Gastrocnemius medialis (tissue), 4 donors: ENCODE results near the gene SUPT20HL2. TPM values are rescaled to one million over a fixed set of nuclear protein-coding genes. Genes with fewer than 3 reads are reported as not detected.
"Not testable (repeated sequence)": the region's sequence is repeated elsewhere in the genome, so short reads cannot be mapped to it uniquely, and the experiment has no call there.

ENCODE experiments used
- ATAC-seq, 2 donors: fragments of 150-250 bp; one replicate each; pipeline ENCODE4 v1.9.1; 2016
- DNase-seq, 2 donors: peaks; one replicate each; pipeline ENCODE4 v3.0.0-alpha.2; 2019
- H3K27ac ChIP-seq, 4 donors: fragments of 200-600 bp; sonication (generic); 1 replicate in 1 of 4; 2 replicates in 3 of 4; pipeline ENCODE4 v1.5.1; 2016 to 2018; ENCODE audit warnings: mild to moderate bottlenecking in 2 of 4, moderate library complexity in 1 of 4
- H3K27me3 ChIP-seq, 3 donors: fragments of 200-600 bp; sonication (generic) in 2 of 3; 1 replicate in 1 of 3; 2 replicates in 2 of 3; pipeline versions ENCODE4 v1.5.1 to v1.6.0; 2016 to 2019; ENCODE audit warnings: mild to moderate bottlenecking in 1 of 3, moderate library complexity in 1 of 3
- H3K36me3 ChIP-seq, 2 donors: fragments of 200-600 bp; sonication (generic) in 1 of 2; one replicate each; pipeline ENCODE4 v1.5.1; 2017 to 2018
- H3K4me1 ChIP-seq, 2 donors: fragments of 200-600 bp; sonication (generic) in 1 of 2; one replicate each; pipeline ENCODE4 v1.5.1; 2016 to 2017; ENCODE audit warnings: mild to moderate bottlenecking in 2 of 2
- H3K4me3 ChIP-seq, 4 donors: fragments of 200-600 bp; sonication (generic) in 3 of 4; 1 replicate in 1 of 4; 2 replicates in 3 of 4; pipeline ENCODE4 v1.5.1; 2016 to 2019; ENCODE audit warnings: mild to moderate bottlenecking in 2 of 4
- H3K9me3 ChIP-seq, 3 donors: fragments of 200-600 bp; sonication (generic) in 2 of 3; 1 replicate in 1 of 3; 2 replicates in 2 of 3; pipeline ENCODE4 v1.5.1; 2016 to 2019
- CTCF ChIP-seq, 5 experiments: fragments of 450-650 bp in 3 of 5; fragments of 200-600 bp in 2 of 5; sonication (generic) in 2 of 5; IDR thresholded peaks in 4 of 5; conservative IDR thresholded peaks in 1 of 5; 1 replicate in 4 of 5; 2 replicates in 1 of 5; pipeline ENCODE4 v1.5.1; 2016 to 2019; ENCODE audit warnings: antibody characterized with exemption in 5 of 5, mild to moderate bottlenecking in 3 of 5, moderate library complexity in 3 of 5
- POLR2A ChIP-seq, 2 donors: fragments of 450-650 bp; IDR thresholded peaks; one replicate each; pipeline ENCODE4 v1.6.1; 2017; ENCODE audit warnings: antibody characterized with exemption in 2 of 2, mild to moderate bottlenecking in 2 of 2, moderate library complexity in 2 of 2
- in situ Hi-C, 4 donors: fragments of 200-750 bp; cut with MboI; loops; one replicate each; pipeline versions ENCODE4 v1.15.0 to v1.8.0; 2017; ENCODE audit warnings: low sequenced_read_pairs in 4 of 4
- intact Hi-C: fragments of 100-400 bp; cut with DNase I; formaldehyde crosslinking; loops from one replicate; pipeline ENCODE4 v1.15.1; 2023; ENCODE audit warnings: low total_unique reads
- total RNA-seq, 4 donors: library from RNA; depleted of rRNA; stranded (reverse); fragments of >200 nt; gene quantifications; one replicate each; pipeline versions ENCODE4 v1.1.0 to v1.2.3, GENCODE V29; 2016

SUPT20HL2 gene
- total RNA-seq, 4 donors from 2014 or later = not detected

- intact Hi-C loops = no loop called here
- no peak for ATAC-seq
- TF ChIP-seq POLR2A (IDR thresholded peaks at IDR 0.05) (no peak), CTCF (IDR thresholded peaks at IDR 0.05 in 4 of 5, conservative IDR thresholded peaks at IDR 0.05 in 1 of 5) (no peak)
- no peak overlapping the region for H3K27ac ChIP-seq
- no peak for DNase-seq
- no peak overlapping the region for H3K4me3 ChIP-seq
- no peaks in the 10 kb centered on the region for H3K36me3 ChIP-seq
- H3K9me3 ChIP-seq = no peaks in the 10 kb centered on the region
- in situ Hi-C loops = no loop called here
- H3K4me1 ChIP-seq = no peaks in the 10 kb centered on the region
- peaks cover 0 to 8% (median 0%) of the 10 kb centered on the region in 3 donors for H3K27me3 ChIP-seq
Measured at GRCh38 chrX:24325231-24325630, 11.4 kb upstream of the SUPT20HL2 start.

- no peak overlapping the region for H3K4me3 ChIP-seq
- DNase-seq (no peak), ATAC-seq (no peak)
- H3K4me1 ChIP-seq = no peaks in the 10 kb centered on the region
- H3K27ac ChIP-seq = no peak overlapping the region
- no peaks in the 10 kb centered on the region for H3K36me3 ChIP-seq
- intact Hi-C loops = no loop called here
- TF ChIP-seq POLR2A (IDR thresholded peaks at IDR 0.05) (no peak), CTCF (IDR thresholded peaks at IDR 0.05 in 4 of 5, conservative IDR thresholded peaks at IDR 0.05 in 1 of 5) (no peak)
- H3K27me3 ChIP-seq = peaks cover 0 to 8% (median 0%) of the 10 kb centered on the region in 3 donors
- in situ Hi-C loops = no loop called here
- no peaks in the 10 kb centered on the region for H3K9me3 ChIP-seq
Measured at GRCh38 chrX:24321741-24322395, 8.0 kb upstream of the SUPT20HL2 start.

- Histone ChIP-seq H3K9me3 (no peaks in the 10 kb centered on the region), H3K27ac (no peak overlapping the region), H3K4me3 (no peak overlapping the region), H3K27me3 (no peaks in the 10 kb centered on the region), H3K4me1 (no peaks in the 10 kb centered on the region), H3K36me3 (no peaks in the 10 kb centered on the region)
- DNase-seq (no peak), ATAC-seq (no peak)
- TF ChIP-seq CTCF (IDR thresholded peaks at IDR 0.05 in 4 of 5, conservative IDR thresholded peaks at IDR 0.05 in 1 of 5) = no peak
- no peak for TF ChIP-seq POLR2A (IDR thresholded peaks at IDR 0.05)
- intact Hi-C loops (no loop called here), in situ Hi-C loops (no loop called here)
Measured at GRCh38 chrX:24317567-24317966, 3.7 kb upstream of the SUPT20HL2 start.

DNA sequence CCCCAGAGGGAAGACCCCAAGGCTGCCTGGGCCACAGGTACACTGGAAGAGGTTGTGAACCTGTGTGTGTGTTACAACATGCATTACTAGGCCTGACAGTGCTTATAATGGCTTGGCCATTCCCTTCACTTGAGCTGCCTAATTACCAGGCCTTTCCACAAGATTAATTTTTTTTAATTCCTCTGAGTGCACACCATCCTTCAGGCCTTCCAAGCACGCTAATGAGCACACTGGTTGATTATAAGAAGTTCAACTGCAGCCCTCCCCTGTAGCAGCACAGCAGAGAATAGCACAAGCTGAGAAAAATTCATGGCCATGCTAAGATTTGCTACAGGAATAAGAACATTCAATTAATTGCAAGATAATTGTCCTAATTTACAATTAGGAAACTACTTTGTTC, 2.2 kb upstream of the SUPT20HL2 start:
- no peak for DNase-seq
- no peak overlapping the region for H3K27ac ChIP-seq
- H3K9me3 ChIP-seq = no peaks in the 10 kb centered on the region
- no peak overlapping the region for H3K4me3 ChIP-seq
- in situ Hi-C loops = no loop called here
- no peaks in the 10 kb centered on the region for H3K27me3 ChIP-seq
- no peaks in the 10 kb centered on the region for H3K36me3 ChIP-seq
- intact Hi-C loops = no loop called here
- no peak for TF ChIP-seq POLR2A (IDR thresholded peaks at IDR 0.05)
- no peak for TF ChIP-seq CTCF (IDR thresholded peaks at IDR 0.05 in 4 of 5, conservative IDR thresholded peaks at IDR 0.05 in 1 of 5)
- ATAC-seq = no peak
- no peaks in the 10 kb centered on the region for H3K4me1 ChIP-seq

DNA sequence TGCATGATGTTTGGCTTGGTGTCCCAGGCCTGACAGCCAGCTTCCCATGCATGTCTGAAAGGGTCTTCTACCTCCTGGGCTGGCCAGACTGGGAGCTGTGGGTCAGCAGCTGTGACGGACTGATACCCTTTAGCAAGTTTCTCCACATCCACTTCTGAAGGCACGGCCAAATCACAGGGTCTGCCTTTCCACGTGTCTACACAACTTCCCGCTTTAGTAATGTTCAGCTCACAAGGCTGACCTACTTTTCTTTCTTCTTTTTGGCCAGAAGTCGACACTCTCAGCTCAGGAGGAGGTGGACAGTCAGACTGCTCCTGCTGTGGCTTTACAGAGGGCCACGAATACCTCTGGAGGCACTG, 1.6 kb downstream of the SUPT20HL2 start:
- H3K4me1 ChIP-seq, intact Hi-C loops, DNase-seq, H3K9me3 ChIP-seq, in situ Hi-C loops, ATAC-seq, H3K36me3 ChIP-seq, H3K27me3 ChIP-seq, H3K4me3 ChIP-seq, H3K27ac ChIP-seq: not testable (repeated sequence)

DNA sequence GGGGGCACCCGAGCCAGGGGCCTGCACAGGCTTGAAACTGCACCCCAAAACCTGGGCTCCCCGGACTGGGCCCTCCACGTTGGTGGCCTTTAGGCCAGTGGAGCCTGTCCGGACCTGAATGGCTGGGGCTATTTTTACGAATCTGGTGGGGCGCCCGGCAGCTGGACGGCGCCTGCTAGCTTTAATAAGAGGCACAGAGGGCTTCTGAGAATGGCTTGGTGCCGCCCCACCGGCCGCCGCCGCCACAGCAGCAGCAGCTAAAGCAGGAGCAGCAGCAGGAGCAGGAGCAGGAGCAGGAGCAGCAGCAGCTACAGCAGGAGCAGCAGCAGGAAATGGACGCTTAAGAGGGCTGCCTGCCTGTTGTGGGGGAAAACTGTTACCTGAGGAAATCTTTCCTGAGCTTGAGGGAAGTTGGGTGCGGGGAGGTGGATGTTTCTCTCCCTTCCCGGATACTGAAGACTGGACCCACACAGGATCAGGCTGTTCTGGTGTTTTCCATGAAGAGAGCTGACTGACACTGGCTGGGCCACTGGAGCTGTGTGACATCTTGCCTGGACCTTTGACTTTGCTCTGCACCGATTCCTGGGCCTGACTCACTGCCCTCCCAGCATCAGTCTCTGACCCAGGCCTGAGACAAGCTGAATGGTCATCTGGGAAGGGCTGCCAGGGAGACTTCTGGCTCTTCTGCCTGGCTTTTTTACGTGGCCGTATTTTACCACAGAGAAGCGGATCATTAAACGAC, 2.2 kb downstream of the SUPT20HL2 start:
- H3K4me3 ChIP-seq, ATAC-seq, H3K27me3 ChIP-seq, H3K36me3 ChIP-seq, H3K4me1 ChIP-seq, intact Hi-C loops, H3K9me3 ChIP-seq, DNase-seq, H3K27ac ChIP-seq, in situ Hi-C loops: not testable (repeated sequence)

GRCh38 chrX:24310916-24311315, 3.0 kb downstream of the SUPT20HL2 start:
- H3K9me3 ChIP-seq, intact Hi-C loops, H3K4me3 ChIP-seq, H3K27ac ChIP-seq, ATAC-seq, H3K27me3 ChIP-seq, in situ Hi-C loops, DNase-seq, H3K4me1 ChIP-seq, H3K36me3 ChIP-seq: not testable (repeated sequence)
